Motor neuron (in vitro differentiated cells): ENCODE data around the gene AKR1C2. TPM values are rescaled to one million over a fixed set of nuclear protein-coding genes. Genes with fewer than 3 reads are reported as not detected.
"Not testable (repeated sequence)": the region's sequence is repeated elsewhere in the genome, so short reads cannot be mapped to it uniquely, and the experiment has no call there.

Experiments used
- ATAC-seq, 8 experiments: fragments of 200-7000 bp; cut with Tn5 transposase; replicated peaks in 6 of 8; 2 replicates each; pipeline ENCODE4 v1.8.0; 2021; ENCODE audit warnings: mild to moderate bottlenecking in 8 of 8, moderate library complexity in 8 of 8
- H3K27ac ChIP-seq, 2 donors: fragments of 250-450 bp; sonication (Bioruptor Pico); 2 replicates each; pipeline ENCODE4 v1.9.0; 2021; ENCODE audit warnings: antibody characterized with exemption in 2 of 2, mild to moderate bottlenecking in 2 of 2, moderate library complexity in 1 of 2
- H3K4me1 ChIP-seq, 2 donors: fragments of 250-450 bp; sonication (Bioruptor Pico); replicated peaks in 1 of 2; 2 replicates each; pipeline ENCODE4 v1.6.1; 2021; ENCODE audit warnings: antibody characterized with exemption in 2 of 2, mild to moderate bottlenecking in 2 of 2, moderate library complexity in 1 of 2
- H3K4me3 ChIP-seq, 5 donors: fragments of 250-450 bp; sonication (Bioruptor Pico); 2 replicates each; pipeline ENCODE4 v1.9.0; 2021; ENCODE audit warnings: antibody characterized with exemption in 5 of 5, mild to moderate bottlenecking in 5 of 5, moderate library complexity in 4 of 5
- WGBS, 10 experiments: fragments of 450-650 bp; shearing (Covaris generic); methylation state at CpG; one replicate each; pipeline ENCODE4 v1.0.0; 2022; 5-methylcytosine and 5-hydroxymethylcytosine counted together
- in situ Hi-C, 9 experiments: fragments of 400-800 bp; cut with MboI; loops; one replicate each; pipeline ENCODE4 v1.15.0; 2021; ENCODE audit warnings: low sequenced_read_pairs in 9 of 9, low pct_unique_long_range_greater_than_20kb in 2 of 9; ENCODE audit not compliant: unreplicated experiment in 9 of 9
- total RNA-seq, 8 experiments: library from RNA; unstranded; fragments of 300-600 nt; gene quantifications; 2 replicates each; pipeline versions ENCODE4 v1.2.3 to v1.2.4, GENCODE V29; 2022

AKR1C2 gene
- total RNA-seq, 8 experiments from 2014 or later = 2.5 to 62.5 (median 40.5) TPM

DNA sequence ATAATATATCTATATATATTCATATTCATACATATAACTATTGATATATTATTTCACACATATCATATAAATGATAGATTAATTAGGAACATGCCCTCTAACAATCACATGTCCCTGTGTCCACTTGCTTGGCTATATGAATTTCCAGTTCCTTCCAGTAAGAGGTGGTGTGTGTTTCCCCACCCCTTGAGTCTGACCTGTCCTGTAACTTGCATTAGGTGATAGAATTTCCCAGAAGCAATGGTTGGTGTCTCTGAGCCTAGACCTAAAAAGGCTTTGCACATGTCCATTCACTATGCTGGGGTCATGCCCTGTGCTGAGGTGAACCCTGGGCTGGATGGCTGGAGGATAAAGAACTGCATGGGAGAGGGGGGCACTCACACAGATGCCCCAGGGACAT, 9.4 kb downstream of the AKR1C2 start:
- ATAC-seq, in situ Hi-C loops: not testable (repeated sequence)

DNA sequence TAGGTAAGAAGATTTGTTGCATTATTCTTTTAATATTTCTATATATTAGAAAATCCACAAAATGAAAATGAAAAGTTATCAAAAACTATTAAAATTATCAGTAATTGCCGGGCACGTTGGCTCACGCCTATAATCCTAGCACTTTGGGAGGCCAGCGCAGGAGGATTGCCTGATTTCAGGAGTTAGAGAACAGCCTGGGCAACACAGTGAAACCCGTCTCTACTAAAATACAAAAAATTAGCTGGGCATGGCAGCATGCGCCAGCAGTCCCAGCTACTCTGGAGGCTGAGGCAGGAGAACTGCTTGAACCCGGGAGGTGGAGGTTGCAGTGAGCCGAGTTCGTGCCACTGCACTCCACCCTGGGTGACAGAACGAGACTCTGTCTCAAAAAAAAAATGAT, 11.1 kb downstream of the AKR1C2 start:
- ATAC-seq, in situ Hi-C loops, H3K4me1 ChIP-seq, H3K4me3 ChIP-seq, H3K27ac ChIP-seq: not testable (repeated sequence)
- WGBS, 10 experiments = 84 to 100% (median 96%) methylated on average over 1 to 8 of the region's 10 CpGs; no CpG with 5 or more reads in 3 of the 10 experiments

More for the DNA sequence above, 9.4 kb downstream of the AKR1C2 start:
- not testable (repeated sequence) for H3K27ac ChIP-seq, H3K4me3 ChIP-seq, H3K4me1 ChIP-seq

DNA sequence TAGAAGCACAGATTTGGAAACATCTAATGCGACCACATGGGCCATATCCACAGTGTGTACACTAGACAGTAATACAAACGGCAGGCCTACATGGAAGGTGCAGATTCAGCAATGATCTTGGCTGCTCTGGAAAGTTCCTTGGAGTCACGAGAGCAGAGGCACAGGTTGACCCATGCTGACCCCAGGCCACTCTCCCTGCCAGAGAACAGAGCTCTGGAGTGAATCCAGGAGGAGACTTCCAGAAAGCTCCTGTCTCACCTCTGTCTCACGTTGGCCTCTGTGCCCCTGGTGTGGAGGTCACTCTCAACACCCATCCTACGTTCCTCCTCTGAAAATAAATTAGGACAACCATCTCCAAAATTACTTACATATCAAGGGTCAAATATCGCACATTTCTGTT, 12.2 kb downstream of the AKR1C2 start:
- H3K4me3 ChIP-seq, in situ Hi-C loops, ATAC-seq, H3K4me1 ChIP-seq, H3K27ac ChIP-seq: not testable (repeated sequence)
- 100% methylated on average over 1 of the region's 6 CpGs; no CpG with 5 or more reads in 9 of the 10 experiments for WGBS, 10 experiments

DNA sequence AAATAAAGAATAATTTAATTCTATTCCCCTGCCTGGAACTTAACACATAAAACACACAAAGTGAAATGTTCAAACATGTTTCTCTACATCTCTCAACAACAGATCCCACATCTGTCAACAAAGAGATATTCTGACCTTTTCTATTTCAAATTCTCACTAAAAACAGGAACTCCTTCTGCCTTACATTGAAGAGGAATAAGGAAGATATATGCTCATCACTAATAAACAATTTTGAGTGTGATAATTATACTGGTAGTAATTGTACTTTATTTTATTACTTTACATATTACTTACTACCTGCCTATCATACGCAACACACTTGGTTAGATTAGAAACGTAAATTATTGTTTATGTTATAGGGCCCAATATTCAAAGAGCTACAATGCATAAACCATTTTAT, 13.4 kb downstream of the AKR1C2 start:
- Histone ChIP-seq H3K4me3 (no peak overlapping the region), H3K27ac (no peak overlapping the region), H3K4me1 (no peaks in the 10 kb centered on the region)
- 89 to 100% (median 100%) methylated on average over 1 to 2 of the region's 2 CpGs; no CpG with 5 or more reads in 4 of the 10 experiments for WGBS, 10 experiments
- in situ Hi-C loops = no loop called here
- no peak for ATAC-seq

DNA sequence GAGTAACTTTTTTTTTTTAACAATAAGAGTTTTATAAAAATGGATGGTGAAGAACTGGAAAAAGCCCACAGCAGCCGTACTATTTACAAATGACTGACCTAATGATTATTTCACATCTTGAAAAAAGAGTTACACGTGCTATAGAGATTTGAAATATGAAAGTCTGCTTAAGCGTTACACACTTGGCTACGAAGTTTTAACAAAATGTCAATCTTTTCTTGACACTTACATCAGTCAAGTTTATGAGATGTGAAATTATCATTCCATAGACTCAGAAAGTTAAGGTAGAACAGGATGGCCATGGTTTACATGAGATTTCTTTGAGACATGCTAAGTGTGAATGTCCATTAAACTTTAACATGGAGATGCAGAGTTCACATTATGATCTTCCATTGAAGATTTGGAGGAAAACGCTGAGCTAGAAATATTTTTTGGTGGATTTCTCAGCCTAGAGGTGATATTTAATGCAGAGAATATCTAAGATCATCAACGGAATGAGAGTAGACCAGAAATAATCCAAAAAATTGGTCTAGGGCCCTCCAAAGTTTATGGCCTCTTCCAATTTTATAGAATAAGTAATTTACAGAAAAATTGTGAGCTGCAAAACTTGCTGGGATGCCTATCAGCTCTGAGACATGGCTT, 15.5 kb downstream of the AKR1C2 start:
- in situ Hi-C loops, ATAC-seq: not testable (repeated sequence)
- 67 to 100% (median 91%) methylated on average over 1 to 6 of the region's 6 CpGs; no CpG with 5 or more reads in 2 of the 10 experiments for WGBS, 10 experiments

DNA sequence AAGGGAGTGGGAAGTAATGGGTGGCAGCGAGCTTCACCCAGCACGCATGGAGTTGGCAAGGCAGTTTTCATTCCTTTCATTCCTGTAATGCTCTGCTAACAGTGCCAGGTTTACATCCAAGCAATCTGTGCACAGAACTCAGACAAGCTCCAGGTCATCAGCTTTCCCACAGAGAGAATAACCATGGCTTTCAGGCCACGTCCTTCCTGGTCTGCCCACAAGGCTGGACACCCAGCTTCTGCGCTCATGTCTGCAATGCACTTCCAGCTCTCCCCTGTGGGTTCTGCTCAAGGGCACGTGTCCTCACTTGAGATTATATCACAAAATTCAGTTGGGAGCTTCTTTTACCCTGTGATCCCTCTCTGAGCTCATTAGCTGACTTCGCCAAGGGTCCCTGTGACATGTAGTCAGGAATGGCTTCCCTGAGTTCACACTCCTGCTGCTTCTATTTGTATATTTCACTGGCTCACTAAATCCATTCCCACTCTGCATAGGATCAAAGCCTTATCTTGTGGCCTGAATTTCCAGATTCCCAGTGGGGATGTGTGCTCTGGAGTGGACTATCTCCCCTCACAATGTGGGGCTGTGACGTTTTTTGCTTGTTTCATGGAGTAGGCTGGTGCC, 18.6 kb downstream of the AKR1C2 start:
- 20 to 96% (median 77%) methylated on average over 1 to 5 of the region's 7 CpGs for WGBS, 10 experiments
- H3K27ac ChIP-seq = no peak overlapping the region
- H3K4me3 ChIP-seq = no peak overlapping the region
- in situ Hi-C loops = no loop called here
- peak in 2 of 8 experiments; percentile 34 to 42 for ATAC-seq
- no peaks in the 10 kb centered on the region for H3K4me1 ChIP-seq

More for the DNA sequence above, 15.5 kb downstream of the AKR1C2 start:
- not testable (repeated sequence) for H3K4me3 ChIP-seq, H3K27ac ChIP-seq, H3K4me1 ChIP-seq

DNA sequence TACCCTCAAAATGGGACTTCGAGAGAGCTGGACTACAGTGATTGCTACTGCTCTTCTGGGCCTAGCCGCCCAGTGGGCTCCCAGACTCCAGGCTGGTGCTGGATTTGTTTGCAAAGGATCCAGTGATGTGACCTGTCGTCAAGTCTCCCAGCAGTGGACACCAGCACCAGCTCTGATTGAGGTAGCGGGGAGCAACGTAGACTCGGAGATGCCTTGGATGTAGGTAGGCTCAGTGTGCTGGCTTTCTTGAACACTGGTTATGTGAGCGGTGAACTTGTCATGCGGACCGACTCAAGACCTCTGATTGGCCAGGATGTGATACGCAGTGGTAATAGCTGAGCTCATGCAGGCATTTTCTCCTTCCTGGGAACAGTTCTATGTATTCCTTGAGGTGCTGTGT, 19.4 kb downstream of the AKR1C2 start:
- no peak for ATAC-seq
- WGBS, 10 experiments = 67 to 100% (median 94%) methylated on average over 1 to 4 of the region's 10 CpGs; no CpG with 5 or more reads in 3 of the 10 experiments
- no peak overlapping the region for H3K4me3 ChIP-seq
- in situ Hi-C loops = no loop called here
- no peak overlapping the region for H3K27ac ChIP-seq
- no peaks in the 10 kb centered on the region for H3K4me1 ChIP-seq

DNA sequence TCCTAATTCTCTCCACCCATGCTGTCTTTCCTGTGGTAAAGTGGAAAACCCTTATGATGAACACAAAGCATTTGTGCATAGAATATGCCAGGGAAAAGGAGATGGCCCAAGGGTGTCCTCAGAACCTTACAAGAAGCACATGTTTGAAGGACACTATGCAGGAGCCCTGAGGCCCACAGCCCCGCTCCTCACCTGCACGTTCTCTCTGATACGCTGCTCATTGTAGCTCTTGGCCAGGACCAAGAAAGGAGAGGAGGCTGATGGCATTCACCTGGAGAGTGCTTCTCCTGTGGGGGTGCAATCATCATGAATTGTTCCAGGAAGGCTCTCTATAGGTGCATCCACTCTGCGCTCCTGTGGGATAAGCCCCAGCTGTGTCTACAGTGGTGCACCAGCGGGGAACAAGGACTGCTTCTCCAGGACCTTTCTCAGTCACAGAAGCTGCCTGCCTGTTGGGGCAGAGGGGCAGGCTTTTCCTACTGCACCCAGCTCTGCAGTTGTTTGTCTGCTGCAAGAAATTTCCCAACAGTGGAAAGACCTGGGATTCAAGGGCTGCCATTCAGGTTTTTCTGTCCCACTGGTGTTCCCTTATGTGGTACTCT, 19.9 kb downstream of the AKR1C2 start:
- 100% methylated on average over 1 to 4 of the region's 5 CpGs; no CpG with 5 or more reads in 6 of the 10 experiments for WGBS, 10 experiments
- no peak for ATAC-seq
- in situ Hi-C loops = no loop called here
- Histone ChIP-seq H3K4me3 (no peak overlapping the region), H3K27ac (no peak overlapping the region), H3K4me1 (no peaks in the 10 kb centered on the region)

DNA sequence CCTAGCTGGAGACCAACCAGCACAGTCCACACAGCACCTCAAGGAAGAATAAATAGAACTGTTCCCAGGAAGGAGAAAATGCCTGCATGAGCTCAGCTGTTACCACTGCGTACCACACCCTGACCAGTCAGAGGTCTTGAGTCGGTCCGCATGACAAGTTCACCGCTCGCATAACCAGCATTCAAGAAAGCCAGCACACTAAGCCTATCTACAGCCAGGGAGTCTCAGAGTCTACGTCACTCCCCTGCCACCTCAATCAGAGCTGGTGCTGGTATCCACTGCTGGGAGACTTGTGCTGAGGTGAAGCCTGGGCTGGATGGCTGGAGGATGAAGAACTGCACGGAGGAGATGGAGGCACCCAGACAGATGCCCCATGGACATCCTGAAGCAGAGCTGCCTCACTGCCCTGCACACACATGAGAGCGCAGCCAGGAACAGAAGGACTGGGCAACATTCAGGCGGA, 20.9 kb downstream of the AKR1C2 start:
- in situ Hi-C loops = no loop called here
- ATAC-seq = peak in 3 of 8 experiments; percentile 87 to 93 (median 92)
- H3K4me3 ChIP-seq = no peak overlapping the region
- no peak overlapping the region for H3K27ac ChIP-seq
- H3K4me1 ChIP-seq = no peaks in the 10 kb centered on the region
- WGBS, 10 experiments = 56 to 100% (median 100%) methylated on average over 2 to 9 of the region's 9 CpGs; no CpG with 5 or more reads in 3 of the 10 experiments

DNA sequence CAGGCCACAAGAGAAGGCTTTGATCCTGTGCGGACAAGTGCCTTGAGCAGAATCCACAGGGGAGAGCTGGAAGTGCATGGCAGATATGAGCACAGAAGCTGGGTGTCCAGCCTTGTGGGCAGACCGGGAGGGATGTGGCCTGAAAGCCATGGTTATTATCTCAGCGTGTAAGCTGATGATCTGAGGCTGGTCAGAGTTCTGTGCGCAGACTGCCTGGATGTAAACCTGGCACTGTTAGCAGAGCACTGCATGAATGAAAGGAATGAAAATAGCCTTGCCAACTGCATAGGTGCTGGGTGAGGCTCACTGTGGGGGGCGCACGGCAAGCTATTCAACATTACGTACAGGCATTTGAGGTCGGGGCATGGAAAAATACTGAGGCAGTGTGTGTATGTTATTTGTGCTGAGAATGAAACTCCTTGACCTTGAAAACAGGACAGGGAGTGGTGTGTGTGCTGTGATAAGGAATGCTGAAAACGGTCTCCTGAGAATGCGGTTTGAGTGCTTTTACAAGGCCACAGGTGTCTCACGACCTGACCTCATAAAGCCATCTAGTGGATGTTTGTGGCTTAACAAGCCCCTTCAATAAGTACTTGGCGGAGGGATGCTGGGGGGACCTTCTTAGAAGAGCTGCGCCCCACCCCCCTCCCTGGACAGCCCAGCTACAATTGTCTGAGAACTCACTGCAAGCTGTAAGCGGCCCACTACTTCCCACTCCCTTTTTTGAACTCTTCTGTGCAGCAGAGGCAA, 21.8 kb downstream of the AKR1C2 start:
- in situ Hi-C loops = no loop called here

DNA sequence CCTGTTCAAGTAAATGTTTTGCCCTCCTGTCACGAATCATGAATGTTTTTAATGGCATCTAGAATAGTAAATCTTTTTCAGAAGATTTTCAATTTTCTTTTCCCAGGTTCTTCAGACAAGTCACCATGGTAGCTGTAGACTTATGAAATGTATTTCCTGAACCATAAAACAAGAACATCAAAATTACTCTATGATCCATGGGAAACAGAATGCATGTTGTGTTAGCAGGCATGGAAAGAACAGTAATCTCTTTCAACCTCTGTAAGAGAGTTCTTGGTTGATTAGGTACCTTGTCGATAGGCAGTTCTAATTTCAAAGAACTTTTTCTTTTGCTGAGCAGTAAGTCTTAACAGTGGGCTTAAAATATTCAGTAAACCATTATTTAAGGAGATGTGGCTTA, 22.9 kb downstream of the AKR1C2 start:
- no peak overlapping the region for H3K27ac ChIP-seq
- in situ Hi-C loops = no loop called here
- no peak for ATAC-seq
- 76 to 100% (median 100%) methylated on average over 1 to 2 of the region's 2 CpGs; no CpG with 5 or more reads in 2 of the 10 experiments for WGBS, 10 experiments
- no peak overlapping the region for H3K4me3 ChIP-seq
- no peaks in the 10 kb centered on the region for H3K4me1 ChIP-seq

More for the DNA sequence above, 21.8 kb downstream of the AKR1C2 start:
- H3K27ac ChIP-seq = no peak overlapping the region
- ATAC-seq = peak in 1 of 8 experiments; percentile 18
- H3K4me3 ChIP-seq = no peak overlapping the region
- WGBS, 10 experiments = 58 to 93% (median 68%) methylated on average over 2 to 9 of the region's 14 CpGs; no CpG with 5 or more reads in 3 of the 10 experiments
- no peaks in the 10 kb centered on the region for H3K4me1 ChIP-seq

DNA sequence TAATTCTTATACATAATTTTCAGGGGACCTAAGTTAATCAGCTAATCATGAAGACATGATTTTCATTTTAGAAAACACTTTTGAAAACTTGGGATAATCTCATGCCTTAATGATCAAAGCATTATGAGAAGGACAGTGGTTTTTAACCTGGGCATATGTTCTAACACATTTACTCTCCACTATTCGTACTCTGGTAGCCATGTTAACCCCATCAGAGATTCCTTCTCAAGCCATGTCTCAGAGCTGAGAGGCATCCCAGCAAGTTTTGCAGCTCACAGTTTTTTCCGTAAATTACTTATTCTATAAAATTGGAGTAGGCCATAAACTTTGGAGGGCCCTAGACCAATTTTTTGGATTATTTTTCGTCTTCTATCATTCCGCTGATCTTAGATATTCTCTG, 24.8 kb downstream of the AKR1C2 start:
- Histone ChIP-seq H3K4me3 (no peak overlapping the region), H3K27ac (no peak overlapping the region), H3K4me1 (no peaks in the 10 kb centered on the region)
- in situ Hi-C loops = no loop called here
- ATAC-seq = no peak
- WGBS, 10 experiments = 72 to 100% (median 90%) methylated on average over 2 to 4 of the region's 4 CpGs

DNA sequence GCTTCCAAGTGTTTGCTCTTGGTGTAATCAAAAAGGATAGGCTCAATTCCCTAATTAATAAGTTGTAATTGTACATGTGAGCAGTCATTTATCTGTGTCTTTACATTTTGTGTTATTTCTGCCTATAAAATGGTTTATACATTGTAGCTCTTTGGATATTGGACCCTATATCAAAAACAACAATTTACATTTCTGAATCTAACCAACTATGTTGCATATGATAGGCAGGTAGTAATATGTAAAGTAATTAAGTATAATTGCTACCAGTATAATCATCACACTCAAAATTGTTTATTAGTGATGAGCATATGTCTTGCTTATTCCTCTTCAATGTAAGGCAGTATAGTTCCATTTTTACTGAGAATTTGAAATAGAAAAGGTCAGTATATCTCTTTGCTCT, 26.6 kb downstream of the AKR1C2 start:
- in situ Hi-C loops = no loop called here
- no peak overlapping the region for H3K4me3 ChIP-seq
- H3K27ac ChIP-seq = no peak overlapping the region
- H3K4me1 ChIP-seq = no peaks in the 10 kb centered on the region
- ATAC-seq = no peak
